Kidney epithelial cell (primary cell): ENCODE data around the gene ARHGAP24. TPM values are rescaled to one million over a fixed set of nuclear protein-coding genes. Genes with fewer than 3 reads are reported as not detected.

Experiments
- DNase-seq: peaks from one replicate; pipeline ENCODE4 v3.0.0-alpha.2; 2010; ENCODE audit warnings: low read depth
- H3K27me3 ChIP-seq: 2 replicates; pipeline ENCODE4 v1.6.0; 2011; ENCODE audit warnings: low read length; ENCODE audit not compliant: control insufficient read depth, insufficient read depth
- H3K36me3 ChIP-seq: 2 replicates; pipeline ENCODE4 v1.5.1; 2011; ENCODE audit warnings: low read length; ENCODE audit not compliant: control insufficient read depth, insufficient read depth
- H3K4me3 ChIP-seq: 2 replicates; pipeline ENCODE4 v1.5.1; 2011; ENCODE audit warnings: low read depth, mild to moderate bottlenecking, control low read depth, low read length
- CTCF ChIP-seq: IDR thresholded peaks from 2 replicates; pipeline ENCODE4 v1.5.1; 2011; ENCODE audit warnings: mild to moderate bottlenecking, moderate library complexity, low read length, control low read depth, inconsistent platforms; ENCODE audit not compliant: insufficient read depth, poor library complexity, severe bottlenecking
- total RNA-seq: library from RNA; depleted of rRNA; stranded (reverse); fragments of >200 nt; gene quantifications from 2 replicates; pipeline ENCODE4 v1.2.3, GENCODE V29; 2015

ARHGAP24 gene
- total RNA-seq, 1 donor from 2014 or later = 9.6 TPM

GRCh38 chr4:85720735-85721134 is 245.8 kb downstream of the ARHGAP24 start:
- Histone ChIP-seq H3K4me3 (no peak overlapping the region), H3K36me3 (no peaks in the 10 kb centered on the region), H3K27me3 (no peaks in the 10 kb centered on the region)
- DNase-seq = peak; percentile 12
- no peak for TF ChIP-seq CTCF

GRCh38 chr4:85722401-85722800 is 247.5 kb downstream of the ARHGAP24 start:
- Histone ChIP-seq H3K27me3 (no peaks in the 10 kb centered on the region), H3K4me3 (no peak overlapping the region), H3K36me3 (no peaks in the 10 kb centered on the region)
- no peak for DNase-seq
- TF ChIP-seq CTCF = no peak

- no peaks in the 10 kb centered on the region for H3K27me3 ChIP-seq
- H3K36me3 ChIP-seq = no peaks in the 10 kb centered on the region
- no peak overlapping the region for H3K4me3 ChIP-seq
- no peak for DNase-seq
- no peak for TF ChIP-seq CTCF
These were observed 247.9 kb downstream of the ARHGAP24 start for GRCh38 chr4:85722807-85723206.

GRCh38 chr4:85724791-85725563 is 250.0 kb downstream of the ARHGAP24 start:
- no peak for DNase-seq
- Histone ChIP-seq H3K4me3 (no peak overlapping the region), H3K36me3 (no peaks in the 10 kb centered on the region), H3K27me3 (no peaks in the 10 kb centered on the region)
- no peak for TF ChIP-seq CTCF

- Histone ChIP-seq H3K36me3 (no peaks in the 10 kb centered on the region), H3K27me3 (no peaks in the 10 kb centered on the region), H3K4me3 (no peak overlapping the region)
- DNase-seq = no peak
- no peak for TF ChIP-seq CTCF
These were observed 250.8 kb downstream of the ARHGAP24 start for GRCh38 chr4:85725721-85726170.

GRCh38 chr4:85726555-85726954 is 251.6 kb downstream of the ARHGAP24 start:
- no peak for TF ChIP-seq CTCF
- Histone ChIP-seq H3K4me3 (no peak overlapping the region), H3K36me3 (no peaks in the 10 kb centered on the region), H3K27me3 (no peaks in the 10 kb centered on the region)
- no peak for DNase-seq
